HEK293T (cell line): ENCODE results near the gene CRTAP.
"Not testable (repeated sequence)": the region's sequence is repeated elsewhere in the genome, so short reads cannot be mapped to it uniquely, and the experiment has no call there.

ENCODE experiments used
- ARNT ChIP-seq: fragments of 450-650 bp; IDR thresholded peaks from 2 replicates; pipeline ENCODE4 v1.6.1; 2017; ENCODE audit warnings: mild to moderate bottlenecking
- BHLHE40 ChIP-seq: fragments of 450-650 bp; IDR thresholded peaks from 2 replicates; pipeline ENCODE4 v1.6.1; 2016; ENCODE audit warnings: mild to moderate bottlenecking, moderate library complexity, borderline replicate concordance
- ELF4 ChIP-seq: fragments of 450-650 bp; IDR thresholded peaks from 2 replicates; pipeline ENCODE4 v1.6.1; 2017; ENCODE audit warnings: antibody characterized with exemption
- FOXM1 ChIP-seq: fragments of 450-650 bp; IDR thresholded peaks from 2 replicates; pipeline ENCODE4 v1.6.1; 2017; ENCODE audit warnings: mild to moderate bottlenecking, borderline replicate concordance
- HDGF ChIP-seq: fragments of 450-650 bp; IDR thresholded peaks from 2 replicates; pipeline ENCODE4 v1.6.1; 2017; ENCODE audit warnings: antibody characterized with exemption, borderline replicate concordance
- LEF1 ChIP-seq: fragments of 450-650 bp; IDR thresholded peaks from 2 replicates; pipeline ENCODE4 v1.6.1; 2017; ENCODE audit warnings: mild to moderate bottlenecking, borderline replicate concordance
- NFRKB ChIP-seq: fragments of 450-650 bp; IDR thresholded peaks from 2 replicates; pipeline ENCODE4 v1.6.1; 2016; ENCODE audit warnings: mild to moderate bottlenecking, moderate library complexity
- SP1 ChIP-seq: fragments of 450-650 bp; IDR thresholded peaks from 2 replicates; pipeline ENCODE4 v1.6.1; 2017
- ZNF384 ChIP-seq: fragments of 450-650 bp; IDR thresholded peaks from 2 replicates; pipeline ENCODE4 v1.6.1; 2016
- TF ChIP-seq, protein P1 (sequence below): fragments of 450-650 bp; IDR thresholded peaks from 2 replicates; pipeline ENCODE4 v1.6.1; 2016

DNA sequence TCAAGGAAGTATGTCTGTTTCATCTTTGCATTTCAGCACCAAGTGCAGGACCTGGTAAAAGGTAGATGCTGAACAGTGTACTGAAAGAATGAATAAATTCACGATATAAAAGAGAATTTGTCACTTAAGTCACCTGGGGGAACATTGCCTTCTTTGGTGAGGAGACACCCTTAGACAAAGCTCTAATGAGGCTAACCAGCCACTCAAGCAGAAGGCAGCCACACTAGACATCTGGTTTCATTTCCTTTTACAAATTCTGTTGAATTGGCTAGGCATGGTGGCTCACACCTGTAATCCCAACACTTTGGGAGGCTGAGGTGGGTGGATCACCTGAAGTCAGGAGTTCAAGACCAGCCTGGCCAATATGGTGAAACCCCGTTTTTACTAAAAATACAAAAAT is 7.0 kb upstream of the CRTAP start:
- TF ChIP-seq BHLHE40, LEF1, SP1, ZNF384, FOXM1, ELF4, ARNT, NFRKB, HDGF: not testable (repeated sequence)
- TF ChIP-seq, protein P1, sequence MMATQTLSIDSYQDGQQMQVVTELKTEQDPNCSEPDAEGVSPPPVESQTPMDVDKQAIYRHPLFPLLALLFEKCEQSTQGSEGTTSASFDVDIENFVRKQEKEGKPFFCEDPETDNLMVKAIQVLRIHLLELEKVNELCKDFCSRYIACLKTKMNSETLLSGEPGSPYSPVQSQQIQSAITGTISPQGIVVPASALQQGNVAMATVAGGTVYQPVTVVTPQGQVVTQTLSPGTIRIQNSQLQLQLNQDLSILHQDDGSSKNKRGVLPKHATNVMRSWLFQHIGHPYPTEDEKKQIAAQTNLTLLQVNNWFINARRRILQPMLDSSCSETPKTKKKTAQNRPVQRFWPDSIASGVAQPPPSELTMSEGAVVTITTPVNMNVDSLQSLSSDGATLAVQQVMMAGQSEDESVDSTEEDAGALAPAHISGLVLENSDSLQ: not testable (repeated sequence)
